GM21737 (cell line): Measurements from ENCODE around the gene CRIP3.
"Not testable (repeated sequence)": the region's sequence is repeated elsewhere in the genome, so short reads cannot be mapped to it uniquely, and the experiment has no call there.

Experiments
- ATAC-seq: cut with Tn5 transposase; IDR thresholded peaks from one replicate; pipeline ENCODE4 v1.9.1; 2021; ENCODE audit warnings: mild to moderate bottlenecking, moderate library complexity; ENCODE audit not compliant: unreplicated experiment

The CRIP3 gene

DNA sequence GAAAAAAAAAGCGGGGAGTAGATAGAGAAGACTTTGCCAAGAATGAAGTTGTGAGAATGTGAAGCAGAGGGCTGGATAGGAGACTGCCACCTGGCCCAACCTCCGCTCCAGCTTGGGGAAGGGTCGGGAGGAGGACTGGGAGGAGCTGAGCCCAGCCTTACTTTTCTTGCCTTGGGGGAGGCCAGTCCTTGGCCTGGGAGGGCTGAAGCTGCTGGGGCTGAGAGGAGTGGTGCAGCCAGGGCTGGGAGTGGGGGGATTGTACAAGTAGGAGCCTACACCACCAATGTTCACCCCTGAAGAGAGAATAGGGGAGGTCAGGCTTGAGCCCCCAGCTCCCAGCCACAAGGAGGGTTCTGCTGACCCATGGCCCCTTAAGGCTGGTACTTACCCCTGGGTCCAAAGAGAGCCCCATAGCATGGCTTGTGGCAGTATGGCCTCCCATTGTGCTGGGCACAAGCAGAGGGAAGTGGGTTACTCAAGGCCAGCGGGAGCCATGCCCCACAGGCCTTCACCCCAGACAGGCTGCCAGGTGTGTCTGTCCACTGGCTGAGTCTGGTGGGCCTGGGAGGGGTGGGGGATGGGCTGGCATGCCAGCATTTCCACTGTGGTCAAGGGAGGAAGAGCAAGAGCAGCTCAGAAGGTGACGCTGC is 1.1 kb downstream of the CRIP3 start:
- no peak for ATAC-seq

DNA sequence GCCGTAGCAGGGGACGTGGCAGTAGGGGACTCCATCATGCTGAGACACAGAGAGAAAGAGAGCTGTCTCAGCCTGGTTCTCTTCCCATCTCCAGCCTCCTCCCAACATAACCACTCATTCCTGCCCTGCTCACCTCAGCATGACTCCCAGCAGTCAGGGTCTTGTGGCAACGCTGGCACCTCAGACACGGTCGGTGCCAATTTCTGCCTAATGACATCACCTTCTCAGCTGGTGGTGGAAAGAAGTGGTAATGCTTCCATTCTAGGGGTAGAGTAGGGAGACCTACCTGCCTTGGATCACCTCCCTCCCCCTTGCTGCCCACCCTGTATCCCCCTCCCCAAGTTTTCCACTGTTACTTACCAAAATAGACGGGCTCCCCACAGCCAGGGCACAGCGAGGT is 2.5 kb downstream of the CRIP3 start:
- ATAC-seq, result no peak

DNA sequence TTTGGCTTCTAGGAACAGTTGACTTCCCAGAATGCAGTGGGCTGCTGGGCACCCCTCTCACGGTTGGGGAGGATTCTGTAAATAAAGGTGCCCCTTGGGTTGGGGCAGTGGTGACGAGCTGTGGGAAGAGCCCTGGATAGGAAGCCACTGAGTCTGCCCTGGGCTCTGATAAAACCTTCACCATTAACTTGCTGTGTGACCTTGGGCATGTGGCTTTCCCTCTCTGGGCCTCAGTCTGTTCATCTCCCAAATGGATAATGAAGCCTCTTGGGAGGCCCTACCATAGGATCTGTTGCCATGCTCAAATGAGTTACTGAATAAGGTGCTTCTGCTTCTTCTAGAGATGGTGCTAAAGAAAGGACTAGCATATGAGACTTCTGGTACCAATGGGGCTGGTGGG is 3.7 kb downstream of the CRIP3 start:
- ATAC-seq, result no peak

DNA sequence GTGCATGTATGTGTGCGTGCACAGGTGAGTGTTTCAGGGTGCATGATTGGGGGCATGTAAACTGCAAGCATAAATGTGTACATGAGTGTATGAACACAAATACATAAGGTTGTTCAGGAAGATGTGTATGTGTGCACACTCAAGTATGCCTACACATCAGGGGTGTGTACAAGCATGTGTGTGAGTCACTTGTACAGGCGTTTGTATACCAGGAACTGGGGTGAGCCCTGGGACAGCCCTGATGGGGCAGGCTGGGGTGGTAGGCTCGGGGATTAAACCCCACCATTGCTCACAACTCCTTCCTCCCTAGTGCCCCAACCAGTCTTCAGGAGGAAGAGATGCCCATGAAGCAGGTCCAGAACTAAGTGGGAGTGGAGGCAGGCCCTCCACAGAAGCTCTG is 4.3 kb downstream of the CRIP3 start:
- no peak for ATAC-seq

DNA sequence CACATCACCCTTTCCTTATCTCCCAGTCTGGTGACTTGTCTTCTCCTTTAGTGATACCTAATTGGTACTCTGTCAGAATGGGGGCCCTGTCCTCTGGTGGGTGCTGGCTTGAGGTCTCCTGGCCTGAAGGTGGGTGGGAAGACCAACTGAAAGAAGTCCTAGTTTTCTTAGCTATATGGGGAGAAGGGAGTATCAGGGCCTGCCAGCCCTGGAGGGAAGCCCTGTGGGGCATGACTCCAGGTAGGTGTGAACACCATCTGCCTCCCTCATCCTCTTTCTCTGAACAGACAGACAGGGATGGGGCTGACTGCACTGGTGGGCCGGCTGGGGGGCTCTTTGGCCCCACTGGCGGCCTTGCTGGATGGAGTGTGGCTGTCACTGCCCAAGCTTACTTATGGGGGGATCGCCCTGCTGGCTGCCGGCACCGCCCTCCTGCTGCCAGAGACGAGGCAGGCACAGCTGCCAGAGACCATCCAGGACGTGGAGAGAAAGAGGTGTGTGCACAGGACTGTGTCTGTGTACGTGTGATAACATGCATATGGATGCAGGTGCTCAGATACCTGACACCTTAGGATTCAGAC is 4.8 kb downstream of the CRIP3 start:
- no peak for ATAC-seq

DNA sequence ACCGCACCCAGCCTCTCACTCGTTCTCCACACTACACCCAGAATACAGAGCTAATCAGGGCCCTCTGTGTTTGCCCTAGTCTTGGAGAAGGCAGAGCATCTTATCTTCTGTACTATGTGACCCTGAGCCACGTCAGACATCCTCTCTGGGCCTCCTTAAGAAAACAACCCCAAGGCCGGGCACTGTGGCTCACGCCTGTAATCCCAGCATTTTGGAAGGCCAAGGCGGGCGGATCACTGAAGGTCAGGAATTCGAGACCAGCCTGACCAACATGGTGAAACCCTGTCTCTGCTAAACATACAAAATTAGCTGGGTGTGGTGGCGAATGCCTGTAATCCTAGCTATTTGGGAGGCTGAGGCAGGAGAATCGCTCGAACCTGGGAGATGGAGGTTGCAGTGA is 5.6 kb downstream of the CRIP3 start:
- not testable (repeated sequence) for ATAC-seq

DNA sequence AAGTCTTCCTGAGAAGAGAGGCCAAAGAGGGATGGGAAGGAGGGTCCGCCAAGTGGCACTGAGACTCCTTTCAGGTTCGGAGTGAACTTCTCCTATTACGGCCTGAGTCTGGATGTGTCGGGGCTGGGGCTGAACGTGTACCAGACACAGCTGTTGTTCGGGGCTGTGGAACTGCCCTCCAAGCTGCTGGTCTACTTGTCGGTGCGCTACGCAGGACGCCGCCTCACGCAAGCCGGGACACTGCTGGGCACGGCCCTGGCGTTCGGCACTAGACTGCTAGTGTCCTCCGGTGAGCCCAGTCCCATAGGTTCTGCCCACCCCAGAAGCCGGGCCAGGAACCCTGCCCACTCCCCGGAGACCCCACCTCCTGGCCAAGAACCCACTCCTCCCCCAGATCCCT is 6.5 kb downstream of the CRIP3 start:
- ATAC-seq, result no peak

DNA sequence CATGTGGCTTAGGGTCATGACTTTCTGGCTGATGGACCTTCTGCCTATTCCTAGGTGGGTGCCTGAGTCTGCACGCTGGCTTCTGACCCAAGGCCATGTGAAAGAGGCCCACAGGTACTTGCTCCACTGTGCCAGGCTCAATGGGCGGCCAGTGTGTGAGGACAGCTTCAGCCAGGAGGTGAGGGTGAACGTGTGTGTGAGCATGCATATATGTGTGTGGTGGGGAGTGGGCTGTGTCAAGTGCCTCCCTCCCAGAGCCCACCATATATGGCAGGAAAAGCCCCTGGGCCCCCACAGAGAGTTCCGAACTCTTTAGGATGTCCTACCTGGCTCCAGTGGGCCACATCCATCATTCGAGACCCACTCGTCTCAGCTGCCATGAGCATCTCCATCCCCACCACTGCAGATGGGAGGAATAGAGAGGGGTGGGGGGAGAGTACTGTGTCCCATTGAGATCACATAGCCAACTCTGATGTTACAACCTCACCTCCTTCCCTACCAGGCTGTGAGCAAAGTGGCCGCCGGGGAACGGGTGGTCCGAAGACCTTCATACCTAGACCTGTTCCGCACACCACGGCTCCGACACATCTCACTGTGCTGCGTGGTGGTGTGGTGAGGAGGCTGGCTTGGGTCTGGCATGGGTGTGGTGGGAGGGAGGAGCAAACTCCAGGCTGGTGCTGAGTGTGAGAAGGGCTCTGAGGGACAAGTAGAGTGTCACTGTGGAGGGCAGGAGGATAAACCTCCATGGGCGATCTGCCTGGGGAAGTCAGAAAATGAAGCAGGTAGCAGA is 7.3 kb downstream of the CRIP3 start:
- no peak for ATAC-seq

DNA sequence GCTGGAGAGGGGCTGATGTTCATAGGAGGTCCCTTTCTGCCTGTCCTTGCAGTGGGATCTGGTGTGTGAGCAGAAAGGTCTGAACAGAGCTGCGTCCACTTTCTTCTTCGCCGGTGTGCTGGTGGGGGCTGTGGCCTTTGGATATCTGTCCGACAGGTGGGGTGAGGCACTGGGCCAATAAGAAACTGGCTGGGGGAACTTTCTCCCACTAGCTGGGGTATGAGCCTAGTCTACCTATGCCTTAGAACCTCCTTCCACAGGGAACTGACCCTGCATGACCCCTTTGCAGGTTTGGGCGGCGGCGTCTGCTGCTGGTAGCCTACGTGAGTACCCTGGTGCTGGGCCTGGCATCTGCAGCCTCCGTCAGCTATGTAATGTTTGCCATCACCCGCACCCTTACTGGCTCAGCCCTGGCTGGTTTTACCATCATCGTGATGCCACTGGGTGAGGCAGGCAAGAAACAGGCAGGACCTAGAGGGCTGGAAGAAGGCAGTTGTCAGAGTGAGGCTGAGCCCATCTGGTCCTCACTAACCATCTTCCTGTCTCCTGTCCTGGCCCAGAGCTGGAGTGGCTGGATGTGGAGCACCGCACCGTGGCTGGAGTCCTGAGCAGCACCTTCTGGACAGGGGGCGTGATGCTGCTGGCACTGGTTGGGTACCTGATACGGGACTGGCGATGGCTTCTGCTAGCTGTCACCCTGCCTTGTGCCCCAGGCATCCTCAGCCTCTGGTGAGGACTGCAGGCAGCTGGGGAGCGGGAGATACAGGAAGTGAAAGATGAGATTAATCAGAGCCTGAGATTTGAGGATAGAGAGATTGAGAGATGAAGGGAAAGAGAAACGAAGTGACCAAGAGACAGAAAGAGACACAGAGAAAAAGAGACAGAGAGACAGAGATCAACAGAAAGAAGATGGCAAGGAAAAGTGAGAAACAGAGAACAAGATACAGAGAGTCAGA is 9.0 kb downstream of the CRIP3 start:
- ATAC-seq, result no peak

DNA sequence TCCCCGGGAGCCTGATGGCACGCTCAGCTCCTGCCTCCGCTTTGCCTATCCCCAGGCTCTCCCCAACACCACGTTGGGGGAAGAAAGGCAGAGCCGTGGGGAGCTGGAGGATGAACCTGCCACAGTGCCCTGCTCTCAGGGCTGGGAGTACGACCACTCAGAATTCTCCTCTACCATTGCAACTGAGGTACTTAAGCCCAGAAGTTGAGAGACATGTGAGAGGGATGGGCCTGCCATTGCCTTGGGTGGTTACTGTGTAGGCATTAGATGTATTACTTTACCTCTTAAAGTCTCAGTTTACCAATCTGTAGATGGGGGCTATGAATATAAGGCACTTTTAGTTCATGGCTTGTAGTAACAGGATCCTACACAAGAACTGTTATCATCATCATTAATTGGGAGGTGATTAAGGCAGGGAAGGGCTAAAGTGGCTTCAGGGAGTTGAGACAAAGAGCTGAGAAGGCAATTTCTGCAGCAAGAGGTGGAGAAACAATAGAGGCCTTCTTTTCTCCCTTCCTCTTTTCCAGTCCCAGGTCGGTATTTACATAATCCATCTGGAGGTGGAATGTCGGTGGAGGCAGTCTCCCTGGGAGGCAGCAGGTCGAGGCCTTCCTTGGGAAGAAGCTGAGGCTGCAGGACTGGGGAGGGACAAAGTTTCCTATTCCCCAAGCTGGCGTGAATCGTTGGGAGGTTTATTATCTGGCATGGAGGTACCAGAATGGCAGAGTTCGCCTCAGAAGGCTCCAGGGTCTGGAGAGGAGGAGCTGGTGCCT is 9.9 kb downstream of the CRIP3 start:
- ATAC-seq, result no peak

DNA sequence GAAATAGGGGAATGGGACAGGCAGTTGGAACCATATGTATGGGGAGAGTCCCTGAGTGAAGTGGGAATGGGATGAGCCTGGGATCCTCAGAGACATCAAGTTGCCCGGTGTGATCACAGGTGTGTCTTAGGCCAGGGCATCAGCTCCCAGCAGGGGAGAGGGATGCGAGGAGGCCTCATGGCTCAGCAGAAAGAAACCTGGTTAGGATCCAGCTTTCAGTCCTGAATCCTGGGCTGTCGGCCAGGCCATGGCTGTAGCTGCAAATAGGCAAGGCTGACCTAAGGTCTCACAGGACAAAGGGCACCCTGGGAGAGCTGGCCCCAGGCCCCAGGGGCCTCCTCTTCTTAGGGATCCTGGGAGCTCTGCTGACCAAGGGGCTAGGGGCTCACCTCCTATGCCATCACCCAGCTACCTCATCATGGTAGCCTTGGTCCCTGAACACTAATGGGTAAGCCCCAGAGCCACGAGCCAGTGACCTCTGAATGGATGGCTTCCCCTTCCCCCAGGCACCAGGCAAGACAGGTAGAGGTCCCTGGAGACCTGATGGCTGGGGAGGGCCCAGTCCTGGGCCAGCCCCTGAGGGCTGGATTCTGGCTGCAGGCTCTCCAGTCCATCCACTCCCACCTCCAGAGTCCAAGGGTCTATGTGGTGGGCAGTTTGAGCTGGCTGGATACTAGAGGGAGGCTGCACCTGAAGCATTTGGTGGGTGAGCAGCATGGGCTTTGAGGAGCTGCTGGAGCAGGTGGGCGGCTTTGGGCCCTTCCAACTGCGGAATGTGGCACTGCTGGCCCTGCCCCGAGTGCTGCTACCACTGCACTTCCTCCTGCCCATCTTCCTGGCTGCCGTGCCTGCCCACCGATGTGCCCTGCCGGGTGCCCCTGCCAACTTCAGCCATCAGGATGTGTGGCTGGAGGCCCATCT is 10.7 kb downstream of the CRIP3 start, which contains the start of gene SLC22A7:
TSS of gene SLC22A7 (plus strand) at position 617 of the 921 bp plus-strand sequence. CDS start at position 716, 99 bp downstream.
- no peak for ATAC-seq

DNA sequence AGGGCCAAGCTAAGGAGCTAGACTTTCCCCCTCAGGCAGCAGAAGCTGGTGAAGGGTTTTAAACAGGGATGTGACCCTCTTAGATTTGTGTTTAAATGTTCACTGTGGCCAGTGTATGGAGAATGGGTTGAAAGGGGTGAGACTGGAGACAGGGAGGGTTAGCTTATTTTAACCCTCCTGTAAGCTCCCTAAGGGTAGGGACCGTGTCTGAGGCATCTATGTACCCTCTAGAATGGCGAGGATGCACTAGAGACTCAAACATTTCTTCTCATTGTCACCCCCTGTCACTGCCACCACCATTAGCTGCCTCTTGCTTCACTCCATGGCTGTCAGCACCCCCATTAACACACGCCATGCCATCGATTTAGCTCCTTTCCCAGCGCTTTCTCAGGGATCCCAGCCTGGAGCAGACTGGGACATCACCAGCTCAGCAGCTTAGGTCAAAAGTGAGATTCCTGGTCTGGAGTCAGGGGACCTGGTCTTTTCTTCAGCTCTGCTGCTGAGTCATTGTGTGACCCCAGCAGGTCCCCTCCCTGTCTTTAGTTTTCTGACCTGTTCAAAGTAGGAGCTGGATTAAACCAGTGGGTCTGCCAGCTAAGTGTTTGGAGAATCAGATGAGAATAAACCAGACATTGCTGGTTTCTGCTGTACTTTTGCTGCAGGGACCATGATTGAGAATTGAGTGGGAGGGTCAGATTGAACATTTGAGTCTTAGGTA is 11.7 kb downstream of the CRIP3 start:
- no peak for ATAC-seq

DNA sequence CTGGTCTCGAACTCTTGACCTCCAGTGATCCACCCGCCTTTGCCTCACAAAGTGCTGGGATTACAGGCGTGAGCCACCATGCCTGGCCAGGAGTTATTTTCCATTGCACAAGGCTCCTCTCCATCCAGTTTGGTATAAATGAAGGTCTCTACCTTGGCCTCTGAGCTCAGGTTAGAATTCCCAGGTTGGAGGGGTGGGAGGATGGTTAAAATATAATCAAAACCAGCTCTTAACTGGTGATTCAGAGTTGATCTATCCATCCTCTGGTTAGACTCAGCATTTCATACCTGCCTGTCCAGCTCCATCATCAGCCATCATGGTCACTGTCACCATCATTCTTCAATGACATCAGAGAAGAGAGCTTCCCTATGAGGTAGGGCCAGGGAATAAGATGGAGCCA is 13.2 kb downstream of the CRIP3 start:
- no peak for ATAC-seq

DNA sequence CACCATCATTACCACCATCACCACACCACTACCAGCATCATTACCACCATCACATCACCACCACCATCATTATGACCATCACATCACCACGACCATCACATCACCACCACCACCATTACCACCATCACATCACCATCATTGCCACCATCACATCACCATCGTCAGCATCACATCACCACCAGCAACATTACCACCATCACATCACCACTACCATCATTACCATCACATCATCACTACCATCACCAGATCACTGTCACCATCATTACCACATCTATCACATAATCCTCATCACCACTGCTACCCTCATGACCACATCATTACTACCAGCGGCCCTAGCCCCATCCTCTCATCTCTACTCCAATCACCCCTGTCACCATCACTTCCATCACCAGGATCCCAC is 14.1 kb downstream of the CRIP3 start:
- no peak for ATAC-seq

DNA sequence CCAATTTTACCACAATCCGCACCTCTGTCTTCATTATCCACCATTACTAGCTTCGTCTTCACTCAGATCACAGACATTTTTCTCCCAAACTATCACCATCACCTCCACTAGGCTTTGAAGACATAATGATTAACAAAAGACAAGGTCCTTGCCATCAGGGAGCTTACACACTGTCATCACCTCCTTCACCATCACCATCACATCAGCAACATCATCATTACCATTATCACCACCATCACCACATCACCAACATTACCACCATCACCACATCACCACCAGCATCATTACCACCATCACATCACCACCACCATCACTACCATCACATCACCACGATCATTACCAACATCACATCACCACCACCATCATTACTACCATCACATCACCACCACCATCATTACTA is 14.9 kb downstream of the CRIP3 start:
- no peak for ATAC-seq

DNA sequence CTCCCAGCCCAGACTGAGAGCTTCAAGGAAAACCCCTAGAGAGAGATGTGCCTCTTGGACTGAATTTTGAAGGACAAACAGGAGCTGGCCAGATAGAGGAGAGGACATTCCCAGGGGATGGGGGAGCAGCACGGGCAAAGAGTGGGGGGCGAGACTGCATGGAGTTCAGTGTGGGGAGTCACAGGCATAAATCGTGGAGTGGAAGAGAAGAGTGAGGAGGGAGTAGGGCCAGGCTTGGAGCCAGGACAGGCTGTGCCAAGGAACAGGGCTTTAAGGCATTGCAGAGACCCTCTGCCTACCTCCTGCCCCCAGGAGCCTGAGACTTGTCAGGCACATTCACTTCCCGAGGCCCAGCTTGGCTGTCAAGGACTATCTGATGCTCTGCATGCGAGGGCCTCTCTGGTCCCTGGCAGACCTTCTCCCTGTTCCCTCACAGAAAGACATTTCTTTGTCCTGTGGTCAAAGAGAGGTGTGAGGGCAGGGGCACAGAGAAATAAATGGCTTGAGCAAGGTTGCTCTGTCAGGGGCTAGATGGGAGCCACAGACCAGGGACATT is 15.8 kb downstream of the CRIP3 start:
- no peak for ATAC-seq

DNA sequence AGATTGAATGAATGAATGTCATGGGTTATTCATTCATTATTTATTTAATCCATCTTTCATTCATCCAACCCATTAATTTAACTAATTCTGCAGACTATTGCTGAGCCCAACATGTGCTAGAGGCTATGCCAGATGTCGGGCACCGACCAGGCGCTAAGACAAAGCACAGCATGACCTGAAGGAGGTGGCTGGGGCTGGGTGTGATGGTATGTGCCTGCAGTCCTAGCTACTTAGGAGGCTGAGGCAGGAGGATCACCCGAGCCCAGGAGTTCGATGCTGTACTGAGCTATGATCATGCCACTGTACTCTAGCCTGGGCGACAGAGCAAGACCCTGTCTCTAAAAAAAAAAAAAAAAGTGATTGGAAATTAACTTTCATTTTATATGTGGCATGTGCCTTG is 16.3 kb downstream of the CRIP3 start:
- no peak for ATAC-seq

DNA sequence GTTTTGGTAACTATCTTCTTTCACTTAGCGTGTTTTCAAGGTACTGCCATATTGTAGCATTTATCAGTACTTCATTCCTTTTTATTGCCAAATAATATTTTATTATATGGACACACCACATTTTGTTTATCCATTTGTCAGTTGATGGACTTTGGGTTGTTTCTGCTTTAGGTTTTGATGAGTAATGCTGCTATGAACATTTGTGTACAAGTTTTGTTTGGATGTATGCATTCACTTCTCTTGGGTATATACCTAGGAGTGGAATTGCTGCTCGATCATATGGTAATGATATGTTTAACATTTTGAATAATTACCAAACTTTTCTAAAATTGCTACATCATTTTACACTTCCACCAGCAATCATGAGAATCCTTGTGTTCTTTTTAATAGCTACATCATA is 16.9 kb downstream of the CRIP3 start:
- ATAC-seq, result no peak
